ENCODE data around the gene RABGEF1.
"Not testable (repeated sequence)": the region's sequence is repeated elsewhere in the genome, so short reads cannot be mapped to it uniquely, and the experiment has no call there.

Gene RABGEF1

GRCh38 chr7:66742298-66742697 lies 1.8 kb downstream of the RABGEF1 start:
- H3K36me3 Mint-ChIP-seq (ENCODE audit: low read depth), result peaks cover 40% of the 10 kb centered on the region
- DNase-seq, H3K9me3 Mint-ChIP-seq, H3K27me3 Mint-ChIP-seq: not testable (repeated sequence)
- H3K27ac Mint-ChIP-seq, result peak overlapping the region; percentile 74
- H3K4me3 Mint-ChIP-seq, result peak overlapping the region; percentile 97
- H3K4me1 Mint-ChIP-seq (ENCODE audit: low read depth), result peaks cover 47% of the 10 kb centered on the region

GRCh38 chr7:66743920-66744319 lies 3.4 kb downstream of the RABGEF1 start:
- no peak overlapping the region for H3K4me3 Mint-ChIP-seq
- no peak overlapping the region for H3K27ac Mint-ChIP-seq
- DNase-seq, result no peak
- no peaks in the 10 kb centered on the region for H3K27me3 Mint-ChIP-seq
- no peaks in the 10 kb centered on the region for H3K9me3 Mint-ChIP-seq
- peaks cover 40% of the 10 kb centered on the region for H3K36me3 Mint-ChIP-seq (ENCODE audit: low read depth)
- peaks cover 51% of the 10 kb centered on the region for H3K4me1 Mint-ChIP-seq (ENCODE audit: low read depth)

GRCh38 chr7:66747385-66747784 lies 6.9 kb downstream of the RABGEF1 start:
- Mint-ChIP-seq H3K4me1 (ENCODE audit: low read depth) (peaks cover 57% of the 10 kb centered on the region), H3K36me3 (ENCODE audit: low read depth) (peaks cover 33% of the 10 kb centered on the region), H3K9me3 (no peaks in the 10 kb centered on the region), H3K27ac (no peak overlapping the region), H3K4me3 (no peak overlapping the region), H3K27me3 (no peaks in the 10 kb centered on the region)
- DNase-seq, result no peak

- no peak overlapping the region for H3K27ac Mint-ChIP-seq
- no peaks in the 10 kb centered on the region for H3K27me3 Mint-ChIP-seq
- peaks cover 58% of the 10 kb centered on the region for H3K4me1 Mint-ChIP-seq (ENCODE audit: low read depth)
- no peak for DNase-seq
- H3K36me3 Mint-ChIP-seq (ENCODE audit: low read depth), result peaks cover 29% of the 10 kb centered on the region
- H3K9me3 Mint-ChIP-seq, result no peaks in the 10 kb centered on the region
- H3K4me3 Mint-ChIP-seq, result no peak overlapping the region
Measured at GRCh38 chr7:66747881-66748511, 7.5 kb downstream of the RABGEF1 start.

- Mint-ChIP-seq H3K9me3 (no peaks in the 10 kb centered on the region), H3K27ac (no peak overlapping the region), H3K4me1 (ENCODE audit: low read depth) (peaks cover 60% of the 10 kb centered on the region), H3K36me3 (ENCODE audit: low read depth) (peaks cover 29% of the 10 kb centered on the region), H3K4me3 (no peak overlapping the region), H3K27me3 (no peaks in the 10 kb centered on the region)
- no peak for DNase-seq
Measured at GRCh38 chr7:66748791-66749190, 8.3 kb downstream of the RABGEF1 start.

DNA sequence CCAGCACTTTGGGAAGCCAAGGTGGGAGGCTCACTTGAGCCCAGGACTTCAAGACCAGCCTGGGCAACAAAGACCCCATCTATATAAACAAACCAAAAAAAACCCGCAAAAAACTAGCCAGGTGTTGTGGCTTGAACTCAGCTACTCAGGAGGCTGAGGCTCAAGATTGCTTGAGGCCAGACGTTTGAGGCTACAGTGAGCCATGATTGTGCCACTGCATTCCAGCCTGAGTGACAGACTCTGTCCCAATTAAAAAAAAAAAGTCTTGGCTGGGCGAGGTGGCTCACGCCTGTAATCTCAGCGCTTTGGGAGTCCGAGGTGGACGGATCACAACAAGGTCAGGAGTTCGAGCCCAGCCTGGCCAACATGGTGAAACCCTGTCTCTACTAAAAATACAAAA lies 11.4 kb downstream of the RABGEF1 start:
- Mint-ChIP-seq H3K4me1 (ENCODE audit: low read depth) (peaks cover 68% of the 10 kb centered on the region), H3K27ac (no peak overlapping the region), H3K9me3 (no peaks in the 10 kb centered on the region), H3K27me3 (no peaks in the 10 kb centered on the region), H3K36me3 (ENCODE audit: low read depth) (peaks cover 16% of the 10 kb centered on the region), H3K4me3 (no peak overlapping the region)
- DNase-seq, result no peak

GRCh38 chr7:66754541-66754940 lies 14.0 kb downstream of the RABGEF1 start:
- Mint-ChIP-seq H3K4me3 (no peak overlapping the region), H3K9me3 (no peaks in the 10 kb centered on the region), H3K27ac (no peak overlapping the region), H3K27me3 (no peaks in the 10 kb centered on the region), H3K36me3 (ENCODE audit: low read depth) (peaks cover 13% of the 10 kb centered on the region), H3K4me1 (ENCODE audit: low read depth) (peaks cover 62% of the 10 kb centered on the region)
- DNase-seq, result no peak

GRCh38 chr7:66755059-66755458 lies 14.5 kb downstream of the RABGEF1 start:
- H3K4me3 Mint-ChIP-seq, H3K27me3 Mint-ChIP-seq, H3K27ac Mint-ChIP-seq, H3K9me3 Mint-ChIP-seq, DNase-seq: not testable (repeated sequence)
- H3K36me3 Mint-ChIP-seq (ENCODE audit: low read depth), result peaks cover 11% of the 10 kb centered on the region
- peaks cover 64% of the 10 kb centered on the region for H3K4me1 Mint-ChIP-seq (ENCODE audit: low read depth)

- H3K4me3 Mint-ChIP-seq, H3K9me3 Mint-ChIP-seq, DNase-seq, H3K27me3 Mint-ChIP-seq: not testable (repeated sequence)
- H3K36me3 Mint-ChIP-seq (ENCODE audit: low read depth), result peaks cover 11% of the 10 kb centered on the region
- peak overlapping the region; percentile 81 for H3K27ac Mint-ChIP-seq
- peaks cover 59% of the 10 kb centered on the region for H3K4me1 Mint-ChIP-seq (ENCODE audit: low read depth)
Measured at GRCh38 chr7:66756227-66756626, 15.7 kb downstream of the RABGEF1 start.

DNA sequence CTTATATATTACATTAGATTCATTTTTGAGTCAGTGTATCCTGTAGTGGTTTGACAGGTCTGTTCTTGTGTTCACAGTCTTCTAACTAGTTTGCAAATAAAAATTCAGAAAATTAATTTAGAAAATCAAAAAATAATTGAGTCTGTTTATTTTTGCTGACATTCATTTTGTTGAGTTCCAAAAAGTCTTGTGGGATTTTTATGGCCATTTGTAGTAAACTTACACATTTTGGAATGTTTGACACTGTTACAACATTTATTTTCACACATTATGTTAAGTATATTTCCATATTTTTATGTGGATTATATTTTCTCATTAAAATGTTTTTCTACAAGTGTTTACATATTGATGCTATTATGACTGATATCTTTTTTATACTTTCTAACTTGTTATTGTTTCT lies 16.4 kb downstream of the RABGEF1 start:
- H3K4me1 Mint-ChIP-seq (ENCODE audit: low read depth), result peaks cover 52% of the 10 kb centered on the region
- H3K9me3 Mint-ChIP-seq, result no peaks in the 10 kb centered on the region
- H3K27me3 Mint-ChIP-seq, result no peaks in the 10 kb centered on the region
- no peak overlapping the region for H3K27ac Mint-ChIP-seq
- no peak overlapping the region for H3K4me3 Mint-ChIP-seq
- H3K36me3 Mint-ChIP-seq (ENCODE audit: low read depth), result peaks cover 11% of the 10 kb centered on the region
- no peak for DNase-seq

DNA sequence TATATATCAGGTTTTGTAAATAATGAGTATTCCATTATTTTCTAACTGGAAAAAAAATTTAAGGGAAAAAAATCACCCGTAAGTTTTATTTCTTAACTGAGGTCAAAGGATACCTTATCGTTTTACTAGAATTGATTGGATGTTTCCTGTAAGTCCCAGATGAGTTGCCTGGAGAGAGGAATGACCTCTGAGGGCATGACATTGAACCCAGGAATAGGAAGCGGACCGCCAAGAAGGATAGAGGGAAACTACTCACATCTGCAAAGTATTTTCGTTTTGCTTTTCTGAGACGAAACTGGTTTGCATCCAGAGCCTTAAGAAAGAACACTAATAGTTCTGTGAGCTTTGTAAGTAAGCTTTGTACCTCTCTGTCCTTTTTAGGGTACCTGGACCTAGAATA lies 17.4 kb downstream of the RABGEF1 start:
- peaks cover 14% of the 10 kb centered on the region for H3K36me3 Mint-ChIP-seq (ENCODE audit: low read depth)
- no peak overlapping the region for H3K4me3 Mint-ChIP-seq
- DNase-seq, result no peak
- H3K27ac Mint-ChIP-seq, result no peak overlapping the region
- H3K27me3 Mint-ChIP-seq, result no peaks in the 10 kb centered on the region
- peaks cover 46% of the 10 kb centered on the region for H3K4me1 Mint-ChIP-seq (ENCODE audit: low read depth)
- H3K9me3 Mint-ChIP-seq, result peaks cover 1% of the 10 kb centered on the region

GRCh38 chr7:66758950-66759628 lies 18.6 kb downstream of the RABGEF1 start:
- Mint-ChIP-seq H3K4me3 (no peak overlapping the region), H3K27ac (peak overlapping the region; percentile 81), H3K27me3 (no peaks in the 10 kb centered on the region), H3K4me1 (ENCODE audit: low read depth) (peaks cover 50% of the 10 kb centered on the region), H3K9me3 (peaks cover 10% of the 10 kb centered on the region), H3K36me3 (ENCODE audit: low read depth) (peaks cover 19% of the 10 kb centered on the region)
- DNase-seq, result no peak

- peaks cover 54% of the 10 kb centered on the region for H3K4me1 Mint-ChIP-seq (ENCODE audit: low read depth)
- H3K9me3 Mint-ChIP-seq, H3K27me3 Mint-ChIP-seq, DNase-seq, H3K4me3 Mint-ChIP-seq, H3K27ac Mint-ChIP-seq: not testable (repeated sequence)
- H3K36me3 Mint-ChIP-seq (ENCODE audit: low read depth), result peaks cover 16% of the 10 kb centered on the region
Measured at GRCh38 chr7:66763183-66763582, 22.6 kb downstream of the RABGEF1 start.

- not testable (repeated sequence) for H3K4me3 Mint-ChIP-seq, DNase-seq, H3K27me3 Mint-ChIP-seq, H3K9me3 Mint-ChIP-seq
- H3K27ac Mint-ChIP-seq, result peak overlapping the region; percentile 20
- peaks cover 53% of the 10 kb centered on the region for H3K4me1 Mint-ChIP-seq (ENCODE audit: low read depth)
- H3K36me3 Mint-ChIP-seq (ENCODE audit: low read depth), result peaks cover 13% of the 10 kb centered on the region
Measured at GRCh38 chr7:66763633-66764355, 23.3 kb downstream of the RABGEF1 start.

GRCh38 chr7:66764905-66765304 lies 24.4 kb downstream of the RABGEF1 start:
- not testable (repeated sequence) for H3K4me3 Mint-ChIP-seq, H3K27ac Mint-ChIP-seq, DNase-seq, H3K27me3 Mint-ChIP-seq, H3K9me3 Mint-ChIP-seq
- Mint-ChIP-seq H3K4me1 (ENCODE audit: low read depth) (peaks cover 53% of the 10 kb centered on the region), H3K36me3 (ENCODE audit: low read depth) (peaks cover 12% of the 10 kb centered on the region)

All from activated T-cell treated with anti-CD3 and anti-CD28 coated beads, Interleukin-2, amount 50 U/mL, for 24 hours (primary cell).